Stimulated activated CD4-positive, alpha-beta T cell treated with anti-CD3 and anti-CD28 coated beads, Interleukin-15, amount 100 ng/mL, for 1 hour (primary cell): ENCODE results near the gene CYP8B1.

Source experiments
- DNase-seq, 2 donors: peaks; one replicate each; pipeline ENCODE4 v3.0.0-alpha.2; 2020; ENCODE audit warnings: low read depth in 1 of 2, low spot score in 1 of 2

CYP8B1 gene

DNA sequence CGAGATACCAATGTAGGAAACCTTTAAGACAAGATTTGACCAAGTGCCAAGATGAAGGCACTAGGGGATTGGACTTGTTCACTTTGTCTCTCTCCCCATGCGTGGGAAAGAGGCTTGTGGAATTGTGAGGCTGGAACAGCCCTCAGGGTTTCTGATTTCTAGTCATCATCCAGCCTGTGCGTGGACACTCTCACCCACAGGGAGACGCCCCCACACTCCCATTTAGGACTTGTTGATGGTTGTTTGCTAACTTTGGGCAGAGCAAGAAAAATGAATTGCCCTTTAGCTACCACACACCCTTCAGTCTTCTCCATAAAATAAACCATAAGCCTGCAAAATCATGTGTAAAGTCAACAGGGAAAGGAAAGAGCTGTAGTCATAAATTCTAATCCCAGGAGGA lies 48.0 kb downstream of the CYP8B1 start:
- DNase-seq: no peak

GRCh38 chr3:42827023-42827422 lies 48.7 kb downstream of the CYP8B1 start:
- DNase-seq: no peak

DNA sequence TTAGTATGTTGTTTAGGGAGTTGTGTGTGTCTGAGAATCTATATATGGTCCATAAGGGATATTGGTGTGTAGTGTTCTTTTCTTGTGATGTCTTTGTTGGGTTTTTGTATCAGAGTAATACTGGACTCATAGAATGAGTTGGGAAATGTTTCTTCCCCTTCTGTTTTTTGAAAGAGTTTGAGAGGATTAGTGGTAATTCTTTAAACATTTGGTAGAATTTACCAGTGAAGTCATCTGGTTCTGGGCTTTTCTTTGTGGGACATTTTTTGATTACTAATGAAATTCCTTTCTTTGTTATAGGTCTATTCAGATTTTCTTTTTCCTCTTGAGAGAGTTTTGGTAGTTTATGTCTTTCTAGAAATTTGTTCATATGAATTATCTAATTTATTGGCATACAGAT lies 49.5 kb downstream of the CYP8B1 start:
- DNase-seq: no peak

GRCh38 chr3:42823351-42823750 lies 52.3 kb downstream of the CYP8B1 start:
- no peak for DNase-seq

GRCh38 chr3:42822828-42823227 lies 52.9 kb downstream of the CYP8B1 start:
- no peak for DNase-seq
